Fibroblast of pulmonary artery (primary cell): Measurements from ENCODE around the gene TMEM129.

Experiments used
- DNase-seq: peaks from one replicate; pipeline ENCODE4 v3.0.0-alpha.2; 2010; ENCODE audit warnings: low read depth
- H3K4me3 ChIP-seq: replicated peaks from 2 replicates; pipeline ENCODE4 v1.5.1; 2011; ENCODE audit warnings: low read depth, mild to moderate bottlenecking, control low read depth, low read length, moderate library complexity
- CTCF ChIP-seq: IDR thresholded peaks from 2 replicates; pipeline ENCODE4 v1.5.1; 2011; ENCODE audit warnings: mild to moderate bottlenecking, control low read depth, low read length, inconsistent platforms; ENCODE audit errors: missing control alignments

Gene TMEM129

GRCh38 chr4:1668488-1668840 is 52.7 kb downstream of the TMEM129 start:
- no peak overlapping the region for H3K4me3 ChIP-seq
- no peak for TF ChIP-seq CTCF
- no peak for DNase-seq

- TF ChIP-seq CTCF, result no peak
- no peak for DNase-seq
- no peak overlapping the region for H3K4me3 ChIP-seq
Observed at GRCh38 chr4:1667273-1667672, 53.9 kb downstream of the TMEM129 start.

- no peak overlapping the region for H3K4me3 ChIP-seq
- DNase-seq, result no peak
- no peak for TF ChIP-seq CTCF
Observed at GRCh38 chr4:1666391-1666790, 54.7 kb downstream of the TMEM129 start.
